ENCODE data around the gene METTL16.

DNA sequence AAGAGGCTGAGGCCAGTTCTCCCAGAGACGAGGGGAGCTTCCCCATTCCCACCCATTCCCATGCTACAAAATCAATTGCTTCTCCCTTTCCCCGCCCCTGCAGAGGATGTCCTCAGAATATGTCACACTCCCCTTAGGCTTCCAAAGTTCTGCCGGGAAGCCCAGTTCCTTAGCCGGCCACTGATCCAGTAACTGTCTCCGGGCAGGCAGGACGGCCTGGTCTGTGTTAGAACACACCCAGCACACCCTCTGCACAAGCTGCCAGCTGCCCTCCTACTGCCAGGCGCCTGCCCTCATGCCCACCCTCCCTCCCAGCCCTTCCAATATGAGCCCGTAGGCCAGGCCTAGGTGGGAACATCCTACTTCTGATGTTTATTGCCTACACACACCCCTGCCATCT, 143.3 kb downstream of the METTL16 start:
- no peak for TF ChIP-seq EZH2phosphoT487 (IDR thresholded peaks at IDR 0.05; ENCODE audit: insufficient read depth, low read depth)
- no peak for TF ChIP-seq EZH2 (IDR thresholded peaks at IDR 0.05; ENCODE audit: insufficient read depth, poor library complexity, severe bottlenecking)
